Globus pallidus (tissue), 1 donor: ENCODE results near the gene PRKCD.

ENCODE experiments used
- DNase-seq: peaks from one replicate; pipeline ENCODE4 v3.0.0-alpha.2; 2015; ENCODE audit warnings: low spot score

Gene PRKCD

GRCh38 chr3:53232641-53233377 is 71.8 kb downstream of the PRKCD start:
- DNase-seq: no peak

- DNase-seq: no peak
Measured at GRCh38 chr3:53234130-53234840, 73.3 kb downstream of the PRKCD start.

- DNase-seq: no peak
Measured at GRCh38 chr3:53234841-53235232, 73.8 kb downstream of the PRKCD start.

GRCh38 chr3:53235545-53235944 is 74.5 kb downstream of the PRKCD start:
- no peak for DNase-seq

- DNase-seq: peak; percentile 76
Measured at GRCh38 chr3:53236112-53236841, 75.3 kb downstream of the PRKCD start.

GRCh38 chr3:53238051-53238850 is 77.2 kb downstream of the PRKCD start:
- no peak for DNase-seq

- DNase-seq: no peak
Measured at GRCh38 chr3:53238886-53239285, 77.9 kb downstream of the PRKCD start.

GRCh38 chr3:53239800-53240199 is 78.8 kb downstream of the PRKCD start:
- DNase-seq: no peak

GRCh38 chr3:53240989-53241972 is 80.3 kb downstream of the PRKCD start:
- no peak for DNase-seq

GRCh38 chr3:53242155-53242554 is 81.1 kb downstream of the PRKCD start:
- no peak for DNase-seq
